ENCODE data around the gene EMILIN1. TPM values are rescaled to one million over a fixed set of nuclear protein-coding genes. Genes with fewer than 3 reads are reported as not detected.

The EMILIN1 gene
- total and polyA plus RNA-seq, 2 of the 4 experiments (the other 2 are of a cell fraction) = 26.5 to 95.6 TPM

DNA sequence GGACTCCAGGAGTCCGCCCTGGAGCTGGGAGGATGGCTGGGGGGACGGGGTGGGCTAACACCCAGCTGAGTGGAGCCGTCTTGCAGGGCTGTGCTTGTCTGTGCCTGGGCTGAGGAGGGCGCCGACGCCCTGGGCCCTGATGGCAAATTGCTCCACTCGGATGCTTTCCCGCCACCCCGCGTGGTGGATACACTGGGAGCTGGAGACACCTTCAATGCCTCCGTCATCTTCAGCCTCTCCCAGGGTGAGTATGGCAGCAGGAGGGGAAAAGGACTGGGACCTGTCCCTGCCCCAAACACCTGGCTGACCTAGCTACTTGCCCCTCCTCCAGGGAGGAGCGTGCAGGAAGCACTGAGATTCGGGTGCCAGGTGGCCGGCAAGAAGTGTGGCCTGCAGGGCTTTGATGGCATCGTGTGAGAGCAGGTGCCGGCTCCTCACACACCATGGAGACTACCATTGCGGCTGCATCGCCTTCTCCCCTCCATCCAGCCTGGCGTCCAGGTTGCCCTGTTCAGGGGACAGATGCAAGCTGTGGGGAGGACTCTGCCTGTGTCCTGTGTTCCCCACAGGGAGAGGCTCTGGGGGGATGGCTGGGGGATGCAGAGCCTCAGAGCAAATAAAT is 21.0 kb downstream of the EMILIN1 start:
- no peak overlapping the region for H3K4ac ChIP-seq (ENCODE audit: low read depth, low read length)
- H3K4me2 ChIP-seq (ENCODE audit: low read depth, low read length) = no peak overlapping the region
- intact Hi-C loops (cut with micrococcal nuclease) (loop anchor here (2.0 kb wide), 2 partner anchors 117 to 181 kb away; partner anchors contain the start of gene CAD), in situ Hi-C loops (cut with MboI; ENCODE audit: low sequenced_read_pairs) (loop anchor here (5.0 kb wide), 1 partner anchor 183 kb away; the partner anchor contains the start of gene TRIM54), dilution Hi-C loops (cut with HindIII; ENCODE audit: low sequenced_read_pairs, unreplicated experiment) (no loop called here)
- no peak for DNase-seq
- no peak overlapping the region for H2BK15ac ChIP-seq (ENCODE audit: low read depth, low read length)
- H3K36me3 ChIP-seq (ENCODE audit: control insufficient read depth, insufficient read depth, low read length) = no peaks in the 10 kb centered on the region
- H2AK5ac ChIP-seq (ENCODE audit: low read depth, low read length) = no peak overlapping the region
- no peak overlapping the region for H3K18ac ChIP-seq (ENCODE audit: low read depth, low read length)
- no peak overlapping the region for H3K4me3 ChIP-seq (ENCODE audit: insufficient read depth, low read depth, low read length)
- no peak for TF ChIP-seq SMC3 (IDR thresholded peaks at IDR 0.05; ENCODE audit: low read depth, low read length)
- TF ChIP-seq CHD1 (IDR thresholded peaks at IDR 0.05; ENCODE audit: low read depth, low read length) = no peak
- TF ChIP-seq BHLHE40 (IDR thresholded peaks at IDR 0.05; ENCODE audit: low read depth, low read length) = no peak
- no peak for TF ChIP-seq RAD21 (IDR thresholded peaks at IDR 0.05; ENCODE audit: low read length)
- TF ChIP-seq RCOR1 (IDR thresholded peaks at IDR 0.05; ENCODE audit: insufficient replicate concordance, low read length) = no peak
- H2BK5ac ChIP-seq (ENCODE audit: low read depth, low read length, poor library complexity, severe bottlenecking) = no peak overlapping the region
- H3K56ac ChIP-seq (ENCODE audit: extremely low read depth, insufficient read depth, low read length) = no peak overlapping the region
- CTCF ChIA-PET = interaction anchor here (0.8 to 2.2 kb wide), 3 partner anchors 92 to 204 kb away, joined by 3 to 7 read pairs (median 4); no protein-coding TSS in a partner anchor
- H3K4me1 ChIP-seq (ENCODE audit: control insufficient read depth, insufficient read depth, low read length) = 0 out of 2 replicates have a peak, but pooled peaks cover 3% of the 10 kb centered on the region
- no peak overlapping the region for H3K27ac ChIP-seq (ENCODE audit: insufficient read depth, low read length)
- no peak overlapping the region for H4K8ac ChIP-seq (ENCODE audit: low read depth in 2 of 2, low read length in 2 of 2)
- no peak overlapping the region for H4K91ac ChIP-seq (ENCODE audit: insufficient read depth, low read depth, low read length)
- no CpG with 5 or more reads among the region's 19 CpGs for WGBS, 2 experiments (ENCODE audit: extremely low coverage in 2 of 2, insufficient read length in 1 of 2)
- H3K9ac ChIP-seq (ENCODE audit: low read depth, low read length) = no peak overlapping the region
- no peak overlapping the region for H4K5ac ChIP-seq (ENCODE audit: low read depth, low read length)
- H2BK120ac ChIP-seq (ENCODE audit: low read depth, low read length) = no peak overlapping the region
- H2BK20ac ChIP-seq (ENCODE audit: low read depth, low read length) = no peak overlapping the region
- no peaks in the 10 kb centered on the region for H3K9me3 ChIP-seq (ENCODE audit: control insufficient read depth, insufficient read depth, low read length)
- H2AK9ac ChIP-seq (replicated peaks; ENCODE audit: low read depth, low read length, poor library complexity) = no peak overlapping the region
- H3K14ac ChIP-seq (replicated peaks; ENCODE audit: low read depth, low read length) = no peak overlapping the region
- BruUV-seq (replicated peaks) = no TSS peak
- H3K27me3 ChIP-seq (ENCODE audit: control insufficient read depth, insufficient read depth, low read length) = peaks cover 25% of the 10 kb centered on the region
- no peaks in the 10 kb centered on the region for H3K79me1 ChIP-seq (ENCODE audit: low read depth in 1 of 2, low read length in 2 of 2)
- POLR2A ChIA-PET (ENCODE audit: unreplicated experiment) = no interaction called here
- ATAC-seq (ENCODE audit: low read depth) = no peak
- H2AFZ ChIP-seq (replicated peaks; ENCODE audit: low read length, poor library complexity) = no peak overlapping the region
- H3K9me1 ChIP-seq (ENCODE audit: insufficient read depth, low read length) = peaks cover 7% of the 10 kb centered on the region; the same call in 1 of the 2 replicates
- no peak overlapping the region for H3K23ac ChIP-seq (ENCODE audit: low read depth, low read length)
- no peaks in the 10 kb centered on the region for H4K20me1 ChIP-seq (ENCODE audit: insufficient read depth, low read length)

Measured in IMR-90 (cell line).